BE2C (cell line): ENCODE results near the gene ANKRD2.
"Not testable (repeated sequence)": the region's sequence is repeated elsewhere in the genome, so short reads cannot be mapped to it uniquely, and the experiment has no call there.

ENCODE experiments used
- DNase-seq: peaks from one replicate; pipeline ENCODE4 v3.0.0-alpha.2; 2020
- H3K27me3 ChIP-seq: fragments of 250-450 bp; sonication (Bioruptor Pico); 2 replicates; pipeline ENCODE4 v1.5.1; 2020; ENCODE audit warnings: mild to moderate bottlenecking
- H3K36me3 ChIP-seq: fragments of 250-450 bp; sonication (Bioruptor Pico); 2 replicates; pipeline ENCODE4 v1.5.1; 2020; ENCODE audit warnings: mild to moderate bottlenecking
- H3K4me1 ChIP-seq: fragments of 250-450 bp; sonication (Bioruptor Pico); 2 replicates; pipeline ENCODE4 v1.5.1; 2020
- H3K4me3 ChIP-seq: 2 replicates; pipeline ENCODE4 v1.5.1; 2011; ENCODE audit warnings: low read depth, low read length
- H3K9me3 ChIP-seq: fragments of 250-450 bp; sonication (Bioruptor Pico); 2 replicates; pipeline ENCODE4 v1.5.1; 2020
- CTCF ChIP-seq: IDR thresholded peaks from 2 replicates; pipeline ENCODE4 v1.5.1; 2012; ENCODE audit warnings: mild to moderate bottlenecking, low read depth, low read length

The ANKRD2 gene

GRCh38 chr10:97550336-97551149 is 22.0 kb upstream of the ANKRD2 start:
- Histone ChIP-seq H3K36me3 (no peaks in the 10 kb centered on the region), H3K4me1 (peaks cover 7% of the 10 kb centered on the region), H3K27me3 (no peaks in the 10 kb centered on the region), H3K4me3 (no peak overlapping the region), H3K9me3 (no peaks in the 10 kb centered on the region)
- no peak for DNase-seq
- no peak for TF ChIP-seq CTCF

GRCh38 chr10:97551271-97551670 is 21.3 kb upstream of the ANKRD2 start:
- DNase-seq, result no peak
- H3K4me1 ChIP-seq, result peaks cover 7% of the 10 kb centered on the region
- no peak for TF ChIP-seq CTCF
- no peaks in the 10 kb centered on the region for H3K36me3 ChIP-seq
- H3K4me3 ChIP-seq, result no peak overlapping the region
- H3K27me3 ChIP-seq, result no peaks in the 10 kb centered on the region
- no peaks in the 10 kb centered on the region for H3K9me3 ChIP-seq

- peak; percentile 69 for DNase-seq
- TF ChIP-seq CTCF, result peak; percentile 85
- Histone ChIP-seq H3K4me1 (peaks cover 7% of the 10 kb centered on the region), H3K36me3 (no peaks in the 10 kb centered on the region), H3K4me3 (no peak overlapping the region), H3K9me3 (no peaks in the 10 kb centered on the region), H3K27me3 (no peaks in the 10 kb centered on the region)
Observed at GRCh38 chr10:97553575-97554031, 19.0 kb upstream of the ANKRD2 start.

GRCh38 chr10:97554336-97554735 is 18.2 kb upstream of the ANKRD2 start:
- not testable (repeated sequence) for H3K9me3 ChIP-seq, H3K4me1 ChIP-seq, H3K27me3 ChIP-seq, DNase-seq, H3K4me3 ChIP-seq, H3K36me3 ChIP-seq

- H3K27me3 ChIP-seq, H3K9me3 ChIP-seq, H3K36me3 ChIP-seq, H3K4me3 ChIP-seq, DNase-seq, H3K4me1 ChIP-seq: not testable (repeated sequence)
Observed at GRCh38 chr10:97555541-97555940, 17.0 kb upstream of the ANKRD2 start.

- not testable (repeated sequence) for DNase-seq, H3K36me3 ChIP-seq, H3K4me3 ChIP-seq, H3K9me3 ChIP-seq, H3K27me3 ChIP-seq, H3K4me1 ChIP-seq
Observed at GRCh38 chr10:97560731-97561381, 11.7 kb upstream of the ANKRD2 start.

GRCh38 chr10:97561386-97562077 is 11.0 kb upstream of the ANKRD2 start:
- not testable (repeated sequence) for H3K4me1 ChIP-seq, H3K27me3 ChIP-seq, H3K36me3 ChIP-seq, DNase-seq, H3K9me3 ChIP-seq, H3K4me3 ChIP-seq

- H3K27me3 ChIP-seq, DNase-seq: not testable (repeated sequence)
Observed at GRCh38 chr10:97562329-97562728, 10.2 kb upstream of the ANKRD2 start.

More at GRCh38 chr10:97562329-97562728, 10.2 kb upstream of the ANKRD2 start:
- H3K9me3 ChIP-seq, H3K36me3 ChIP-seq, H3K4me1 ChIP-seq, H3K4me3 ChIP-seq: not testable (repeated sequence)
